Skeletal muscle tissue (tissue), 4 donors: ENCODE data around the gene CCDC60. TPM values are rescaled to one million over a fixed set of nuclear protein-coding genes. Genes with fewer than 3 reads are reported as not detected.

Experiments
- H3K27ac ChIP-seq: one replicate; pipeline ENCODE4 v1.7.0; 2013; ENCODE audit warnings: mild to moderate bottlenecking, low read depth, low read length, inconsistent platforms
- H3K27me3 ChIP-seq, 3 donors: one replicate each; pipeline ENCODE4 v1.7.0; 2013; ENCODE audit warnings: low read length in 3 of 3; ENCODE audit not compliant: control insufficient read depth in 3 of 3, insufficient read depth in 3 of 3
- H3K36me3 ChIP-seq, 3 donors: one replicate each; pipeline ENCODE4 v1.7.0; 2013; ENCODE audit warnings: low read length in 3 of 3; ENCODE audit not compliant: control insufficient read depth in 3 of 3, insufficient read depth in 3 of 3
- H3K4me1 ChIP-seq, 3 donors: one replicate each; pipeline ENCODE4 v1.7.0; 2013; ENCODE audit warnings: low read length in 3 of 3, mild to moderate bottlenecking in 3 of 3; ENCODE audit not compliant: control insufficient read depth in 3 of 3, insufficient read depth in 3 of 3
- H3K4me3 ChIP-seq, 3 donors: one replicate each; pipeline ENCODE4 v1.7.0; 2013; ENCODE audit warnings: low read length in 3 of 3
- H3K9ac ChIP-seq, 3 donors: one replicate each; pipeline ENCODE4 v1.7.0; 2013; ENCODE audit warnings: low read length in 3 of 3, mild to moderate bottlenecking in 3 of 3, moderate library complexity in 2 of 3, low read depth in 1 of 3
- H3K9me3 ChIP-seq, 3 donors: one replicate each; pipeline ENCODE4 v1.7.0; 2013; ENCODE audit warnings: low read length in 3 of 3; ENCODE audit not compliant: control insufficient read depth in 3 of 3
- total RNA-seq: library from RNA; depleted of rRNA; stranded (reverse); fragments of >200 nt; gene quantifications from one replicate; pipeline ENCODE4 v1.2.3, GENCODE V29; 2014
- donor health status: Osteomylitis.

CCDC60 gene
- total RNA-seq, 1 donor from 2014 or later, result not detected

- Histone ChIP-seq H3K9ac (no peak overlapping the region), H3K9me3 (peaks cover 0 to 7% (median 5%) of the 10 kb centered on the region in 3 donors), H3K27ac (no peak overlapping the region), H3K27me3 (no peaks in the 10 kb centered on the region), H3K4me1 (no peaks in the 10 kb centered on the region), H3K36me3 (no peaks in the 10 kb centered on the region), H3K4me3 (no peak overlapping the region)
Measured at GRCh38 chr12:119476951-119477350, 142.4 kb downstream of the CCDC60 start.

GRCh38 chr12:119479121-119479561 is 144.6 kb downstream of the CCDC60 start:
- H3K9me3 ChIP-seq, result peaks cover 0 to 8% (median 5%) of the 10 kb centered on the region in 3 donors
- H3K36me3 ChIP-seq, result no peaks in the 10 kb centered on the region
- H3K9ac ChIP-seq, result no peak overlapping the region
- no peak overlapping the region for H3K4me3 ChIP-seq
- H3K27me3 ChIP-seq, result no peaks in the 10 kb centered on the region
- no peak overlapping the region for H3K27ac ChIP-seq
- no peaks in the 10 kb centered on the region for H3K4me1 ChIP-seq

DNA sequence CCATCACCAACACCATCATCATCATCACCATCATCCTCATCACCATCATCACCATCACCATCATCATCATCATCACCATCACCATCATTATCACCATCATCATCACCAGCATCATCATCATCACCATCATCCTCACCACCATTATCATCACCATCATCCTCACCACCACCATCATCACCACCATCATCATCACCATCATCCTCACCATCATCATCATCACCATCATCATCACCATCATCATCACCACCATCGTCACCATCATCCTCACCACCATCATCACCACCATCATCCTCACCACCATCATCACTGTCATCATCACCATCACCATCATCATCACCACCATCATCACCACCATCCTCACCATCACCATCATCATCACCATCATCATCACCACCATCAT is 146.0 kb downstream of the CCDC60 start:
- Histone ChIP-seq H3K27ac (no peak overlapping the region), H3K9me3 (peaks cover 0 to 8% (median 5%) of the 10 kb centered on the region in 3 donors), H3K36me3 (no peaks in the 10 kb centered on the region), H3K27me3 (no peaks in the 10 kb centered on the region), H3K4me3 (no peak overlapping the region), H3K4me1 (no peaks in the 10 kb centered on the region), H3K9ac (no peak overlapping the region)

GRCh38 chr12:119486599-119487154 is 152.1 kb downstream of the CCDC60 start:
- Histone ChIP-seq H3K36me3 (no peaks in the 10 kb centered on the region), H3K4me3 (no peak overlapping the region), H3K4me1 (no peaks in the 10 kb centered on the region), H3K9ac (no peak overlapping the region), H3K27me3 (no peaks in the 10 kb centered on the region), H3K9me3 (peaks cover 0 to 1% (median 0%) of the 10 kb centered on the region in 3 donors), H3K27ac (no peak overlapping the region)

DNA sequence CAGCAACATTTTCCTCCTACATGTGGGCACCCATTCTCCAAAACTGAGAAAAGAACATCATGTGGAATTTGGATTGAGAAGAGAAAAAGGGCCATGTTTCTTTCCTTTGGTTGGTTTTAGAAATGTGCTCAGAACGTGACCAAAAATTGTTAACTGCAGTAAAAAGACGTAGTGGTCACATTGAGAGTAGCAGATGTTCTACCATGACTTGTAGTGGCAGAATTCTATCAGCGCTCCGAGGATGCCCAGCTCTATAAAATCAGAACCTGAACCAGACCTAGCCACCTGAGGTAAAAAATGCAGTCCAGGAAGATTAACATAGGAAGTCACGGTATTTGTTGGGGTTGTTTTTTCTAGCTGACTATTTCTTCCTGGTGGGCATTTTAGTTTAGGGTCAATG is 157.3 kb downstream of the CCDC60 start:
- no peak overlapping the region for H3K9ac ChIP-seq
- no peak overlapping the region for H3K27ac ChIP-seq
- no peaks in the 10 kb centered on the region for H3K9me3 ChIP-seq
- no peak overlapping the region for H3K4me3 ChIP-seq
- no peaks in the 10 kb centered on the region for H3K36me3 ChIP-seq
- H3K4me1 ChIP-seq, result no peaks in the 10 kb centered on the region
- no peaks in the 10 kb centered on the region for H3K27me3 ChIP-seq

DNA sequence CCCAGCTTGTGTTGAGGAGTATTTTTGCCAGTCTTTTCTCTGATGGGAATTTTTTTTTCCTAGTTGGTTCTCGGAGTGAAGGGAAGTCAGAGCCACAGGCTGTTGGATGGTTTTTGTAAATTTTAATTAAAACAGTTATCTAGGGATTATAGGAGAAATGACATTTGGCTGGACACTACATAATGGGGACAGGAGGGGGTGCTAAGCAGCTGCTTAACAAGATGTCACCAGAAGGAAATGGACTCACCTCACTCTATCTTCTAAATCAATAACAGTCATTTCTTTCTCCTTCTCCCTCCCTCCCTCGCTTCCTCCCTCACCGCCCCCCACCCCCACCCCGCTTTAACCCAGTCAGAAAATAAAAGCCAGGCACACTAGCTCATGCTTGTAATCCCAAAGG is 165.7 kb downstream of the CCDC60 start:
- Histone ChIP-seq H3K4me1 (no peaks in the 10 kb centered on the region), H3K27me3 (peaks cover 0 to 2% (median 0%) of the 10 kb centered on the region in 3 donors), H3K9me3 (no peaks in the 10 kb centered on the region), H3K9ac (no peak overlapping the region), H3K36me3 (no peaks in the 10 kb centered on the region), H3K27ac (no peak overlapping the region), H3K4me3 (no peak overlapping the region)

GRCh38 chr12:119501052-119501451 is 166.5 kb downstream of the CCDC60 start:
- Histone ChIP-seq H3K4me1 (no peaks in the 10 kb centered on the region), H3K4me3 (no peak overlapping the region), H3K27ac (no peak overlapping the region), H3K36me3 (no peaks in the 10 kb centered on the region), H3K27me3 (peaks cover 0 to 2% (median 0%) of the 10 kb centered on the region in 3 donors), H3K9me3 (no peaks in the 10 kb centered on the region), H3K9ac (no peak overlapping the region)

DNA sequence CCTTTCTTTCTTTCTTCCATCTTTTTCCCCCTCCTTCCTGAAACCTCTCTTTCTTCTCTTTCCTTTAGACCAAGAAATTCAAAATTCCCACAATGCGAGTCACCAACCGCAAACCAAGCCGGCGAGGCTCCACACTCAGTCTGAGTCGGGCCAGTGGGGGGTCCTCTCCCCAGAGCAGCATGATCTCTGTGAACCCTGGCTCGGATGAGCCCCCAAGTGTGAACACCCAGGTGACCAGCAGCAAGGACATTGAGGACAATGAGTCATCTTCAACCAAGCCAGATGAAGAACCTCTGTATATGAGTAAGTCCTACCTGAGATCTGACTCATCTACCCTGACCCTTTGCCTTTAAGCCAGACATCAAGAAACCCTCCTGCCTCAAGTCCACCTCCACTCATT is 170.5 kb downstream of the CCDC60 start:
- H3K27ac ChIP-seq, result no peak overlapping the region
- H3K9ac ChIP-seq, result no peak overlapping the region
- H3K27me3 ChIP-seq, result no peaks in the 10 kb centered on the region
- no peak overlapping the region for H3K4me3 ChIP-seq
- H3K36me3 ChIP-seq, result no peaks in the 10 kb centered on the region
- H3K9me3 ChIP-seq, result no peaks in the 10 kb centered on the region
- H3K4me1 ChIP-seq, result no peaks in the 10 kb centered on the region

- H3K4me3 ChIP-seq, result no peak overlapping the region
- no peak overlapping the region for H3K9ac ChIP-seq
- no peaks in the 10 kb centered on the region for H3K27me3 ChIP-seq
- H3K36me3 ChIP-seq, result no peaks in the 10 kb centered on the region
- no peaks in the 10 kb centered on the region for H3K9me3 ChIP-seq
- no peaks in the 10 kb centered on the region for H3K4me1 ChIP-seq
- no peak overlapping the region for H3K27ac ChIP-seq
Measured at GRCh38 chr12:119512772-119513497, 178.4 kb downstream of the CCDC60 start.

DNA sequence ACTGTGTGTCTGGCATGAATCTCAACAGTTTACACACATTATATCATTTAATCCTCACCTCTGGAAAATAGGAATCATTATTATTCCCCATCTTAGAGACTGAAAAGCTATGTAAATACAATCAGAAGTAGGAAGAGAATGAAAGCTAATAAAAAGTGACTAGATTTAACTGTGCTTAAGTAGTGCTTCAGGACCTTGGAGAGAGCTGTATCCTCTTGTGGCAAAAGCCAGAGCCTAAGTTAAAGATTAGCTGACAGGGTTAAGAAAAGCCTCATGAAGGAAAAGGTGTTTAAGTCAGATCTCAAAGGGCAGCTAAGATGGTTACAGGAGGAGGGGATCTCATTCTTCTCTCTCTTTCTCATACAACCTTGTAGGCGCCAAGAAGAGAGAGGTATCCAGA is 193.7 kb downstream of the CCDC60 start:
- Histone ChIP-seq H3K9me3 (no peaks in the 10 kb centered on the region), H3K9ac (no peak overlapping the region), H3K36me3 (no peaks in the 10 kb centered on the region), H3K27me3 (no peaks in the 10 kb centered on the region), H3K4me3 (no peak overlapping the region), H3K4me1 (no peaks in the 10 kb centered on the region), H3K27ac (no peak overlapping the region)
